ENCODE data around the gene OSBPL3.

Gene OSBPL3

DNA sequence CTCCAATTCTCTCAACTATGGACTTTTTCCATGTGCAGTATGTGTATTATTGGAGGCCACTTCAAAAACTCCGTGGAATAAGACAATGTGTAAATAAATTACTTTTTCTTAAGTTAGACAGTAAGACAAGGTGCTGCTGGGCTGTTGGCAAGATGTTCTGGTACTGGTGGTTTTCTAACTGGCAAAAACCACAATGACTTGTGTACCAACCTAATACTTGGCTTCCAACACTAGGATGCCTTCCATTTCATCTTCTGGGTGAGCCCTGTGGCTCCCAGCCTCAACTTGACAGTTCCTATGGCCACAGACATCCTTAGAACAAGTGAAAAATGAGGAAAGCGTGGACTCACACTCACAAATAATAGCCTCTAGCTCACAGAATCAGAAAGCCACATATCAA lies 77.0 kb downstream of the OSBPL3 start:
- H3K4me3 ChIP-seq (ENCODE audit: low read depth, low read length) = no peak overlapping the region
- TF ChIP-seq, protein P1, sequence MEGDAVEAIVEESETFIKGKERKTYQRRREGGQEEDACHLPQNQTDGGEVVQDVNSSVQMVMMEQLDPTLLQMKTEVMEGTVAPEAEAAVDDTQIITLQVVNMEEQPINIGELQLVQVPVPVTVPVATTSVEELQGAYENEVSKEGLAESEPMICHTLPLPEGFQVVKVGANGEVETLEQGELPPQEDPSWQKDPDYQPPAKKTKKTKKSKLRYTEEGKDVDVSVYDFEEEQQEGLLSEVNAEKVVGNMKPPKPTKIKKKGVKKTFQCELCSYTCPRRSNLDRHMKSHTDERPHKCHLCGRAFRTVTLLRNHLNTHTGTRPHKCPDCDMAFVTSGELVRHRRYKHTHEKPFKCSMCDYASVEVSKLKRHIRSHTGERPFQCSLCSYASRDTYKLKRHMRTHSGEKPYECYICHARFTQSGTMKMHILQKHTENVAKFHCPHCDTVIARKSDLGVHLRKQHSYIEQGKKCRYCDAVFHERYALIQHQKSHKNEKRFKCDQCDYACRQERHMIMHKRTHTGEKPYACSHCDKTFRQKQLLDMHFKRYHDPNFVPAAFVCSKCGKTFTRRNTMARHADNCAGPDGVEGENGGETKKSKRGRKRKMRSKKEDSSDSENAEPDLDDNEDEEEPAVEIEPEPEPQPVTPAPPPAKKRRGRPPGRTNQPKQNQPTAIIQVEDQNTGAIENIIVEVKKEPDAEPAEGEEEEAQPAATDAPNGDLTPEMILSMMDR (IDR thresholded peaks at IDR 0.05; ENCODE audit: low read depth, low read length) = no peak

- TF ChIP-seq, protein P1 (IDR thresholded peaks at IDR 0.05; ENCODE audit: low read depth, low read length) = no peak
- H3K4me3 ChIP-seq (ENCODE audit: low read depth, low read length) = no peak overlapping the region
These were observed 77.7 kb downstream of the OSBPL3 start for GRCh38 chr7:24902276-24902675.

DNA sequence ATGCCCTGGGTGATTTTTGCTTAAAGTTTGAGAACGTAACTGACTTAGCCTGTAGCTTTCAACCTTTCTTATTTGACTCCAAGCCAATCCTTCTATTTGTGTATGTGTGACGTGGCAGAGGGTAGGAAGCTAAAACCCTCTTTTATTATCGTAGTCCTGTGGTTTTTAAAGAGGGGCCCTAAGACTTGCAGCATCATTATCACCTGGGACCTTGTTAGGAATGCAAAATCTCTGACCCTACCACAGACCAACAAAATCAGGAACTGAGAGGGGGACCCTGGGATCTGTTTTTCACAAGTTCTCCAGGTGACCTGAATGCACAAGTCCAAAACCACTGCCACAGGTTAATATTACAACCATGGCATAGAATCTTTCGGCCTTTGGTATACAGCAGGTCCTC lies 80.1 kb downstream of the OSBPL3 start:
- TF ChIP-seq, protein P1 (IDR thresholded peaks at IDR 0.05; ENCODE audit: low read depth, low read length) = no peak
- no peak overlapping the region for H3K4me3 ChIP-seq (ENCODE audit: low read depth, low read length)

DNA sequence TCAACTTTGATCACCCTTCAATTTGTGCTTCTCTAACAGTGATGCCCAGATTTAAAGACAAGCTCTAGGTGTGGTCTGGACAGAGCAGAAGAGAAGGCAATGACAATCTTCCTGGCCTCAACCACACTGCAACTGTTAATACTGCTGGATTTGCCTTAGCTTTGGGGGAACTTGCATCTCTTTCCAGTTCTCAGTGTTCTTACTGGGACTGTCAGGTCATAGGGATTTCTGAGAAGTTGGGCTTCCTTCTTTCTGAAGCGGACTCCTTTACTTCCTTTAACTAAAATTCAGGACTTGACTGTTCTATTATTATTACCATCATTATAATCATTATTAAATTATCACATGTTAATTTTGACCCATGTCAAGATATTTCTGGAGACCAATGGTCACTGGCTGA lies 80.8 kb downstream of the OSBPL3 start:
- H3K4me3 ChIP-seq (ENCODE audit: low read depth, low read length) = no peak overlapping the region
- TF ChIP-seq, protein P1 (IDR thresholded peaks at IDR 0.05; ENCODE audit: low read depth, low read length) = no peak

DNA sequence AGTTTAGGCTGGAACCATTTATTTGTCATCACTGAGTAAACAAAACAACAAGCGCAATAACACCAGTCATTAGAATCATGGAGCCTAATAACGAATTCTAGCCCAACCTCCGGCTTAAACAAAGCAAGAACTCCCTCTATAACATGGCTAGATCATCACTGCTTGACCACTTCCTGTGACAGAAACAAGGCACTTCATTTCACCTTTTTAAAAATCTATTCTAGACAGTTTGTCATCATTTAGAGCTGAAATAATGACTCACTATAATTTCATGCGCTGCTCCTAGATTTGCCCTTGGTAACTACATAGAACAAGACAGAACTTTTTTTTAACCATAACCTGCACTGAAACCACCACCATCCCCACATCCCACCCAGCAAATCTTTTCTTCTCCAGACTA lies 81.3 kb downstream of the OSBPL3 start:
- TF ChIP-seq, protein P1 (IDR thresholded peaks at IDR 0.05; ENCODE audit: low read depth, low read length) = no peak
- H3K4me3 ChIP-seq (ENCODE audit: low read depth, low read length) = no peak overlapping the region

- TF ChIP-seq, protein P1 (IDR thresholded peaks at IDR 0.05; ENCODE audit: low read depth, low read length) = no peak
- H3K4me3 ChIP-seq (ENCODE audit: low read depth, low read length) = no peak overlapping the region
These were observed 83.9 kb downstream of the OSBPL3 start for GRCh38 chr7:24896031-24896501.

GRCh38 chr7:24894429-24895221 lies 85.4 kb downstream of the OSBPL3 start:
- H3K4me3 ChIP-seq (ENCODE audit: low read depth, low read length) = no peak overlapping the region
- TF ChIP-seq, protein P1 (IDR thresholded peaks at IDR 0.05; ENCODE audit: low read depth, low read length) = peak; percentile 52
